GM19467 (cell line): Measurements from ENCODE around the gene TTC1.
"Not testable (repeated sequence)": the region's sequence is repeated elsewhere in the genome, so short reads cannot be mapped to it uniquely, and the experiment has no call there.

Experiments
- ATAC-seq: cut with Tn5 transposase; IDR thresholded peaks from one replicate; pipeline ENCODE4 v1.9.1; 2021; ENCODE audit warnings: mild to moderate bottlenecking, moderate library complexity; ENCODE audit not compliant: unreplicated experiment

The TTC1 gene, protein sequence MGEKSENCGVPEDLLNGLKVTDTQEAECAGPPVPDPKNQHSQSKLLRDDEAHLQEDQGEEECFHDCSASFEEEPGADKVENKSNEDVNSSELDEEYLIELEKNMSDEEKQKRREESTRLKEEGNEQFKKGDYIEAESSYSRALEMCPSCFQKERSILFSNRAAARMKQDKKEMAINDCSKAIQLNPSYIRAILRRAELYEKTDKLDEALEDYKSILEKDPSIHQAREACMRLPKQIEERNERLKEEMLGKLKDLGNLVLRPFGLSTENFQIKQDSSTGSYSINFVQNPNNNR

DNA sequence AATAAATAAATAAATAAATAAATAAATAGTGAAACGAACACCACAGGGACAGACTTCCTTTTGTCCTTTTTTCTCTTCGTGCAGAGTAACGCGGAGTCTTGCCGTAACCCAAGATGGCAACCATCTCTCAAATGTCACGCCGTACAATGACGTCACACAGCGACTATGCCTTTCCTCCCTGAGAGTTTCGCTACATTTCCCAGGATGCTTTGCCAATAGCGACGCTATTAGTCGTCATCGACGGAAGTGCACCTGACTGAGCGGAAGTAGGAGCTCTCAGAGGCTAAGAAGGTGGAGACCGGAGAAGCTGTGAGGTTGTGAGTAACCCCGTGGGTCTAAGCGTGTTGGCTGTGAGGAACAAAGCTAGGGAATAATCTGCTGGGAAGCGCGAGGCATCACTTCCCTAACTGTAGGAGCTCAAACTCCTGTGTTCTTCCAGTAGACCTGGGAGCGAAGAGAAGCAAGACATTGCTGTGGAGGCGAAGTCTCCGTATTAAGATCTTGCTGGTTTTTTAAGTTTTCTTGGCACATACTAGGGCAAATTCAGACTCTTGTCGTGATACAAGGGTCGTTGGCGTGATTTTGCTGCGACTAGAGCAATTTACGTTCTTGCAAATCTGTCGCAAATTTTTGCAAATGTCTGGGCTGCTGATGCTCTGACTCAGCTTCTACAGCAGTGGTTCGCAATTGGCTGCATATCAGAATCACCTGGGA is at the start of gene TTC1:
Gene TTC1, plus strand, starts transcription at position 263 of the 714 bp plus-strand sequence. CDS start 1,390 bp downstream, outside the sequence.
- peak; percentile 100 for ATAC-seq

DNA sequence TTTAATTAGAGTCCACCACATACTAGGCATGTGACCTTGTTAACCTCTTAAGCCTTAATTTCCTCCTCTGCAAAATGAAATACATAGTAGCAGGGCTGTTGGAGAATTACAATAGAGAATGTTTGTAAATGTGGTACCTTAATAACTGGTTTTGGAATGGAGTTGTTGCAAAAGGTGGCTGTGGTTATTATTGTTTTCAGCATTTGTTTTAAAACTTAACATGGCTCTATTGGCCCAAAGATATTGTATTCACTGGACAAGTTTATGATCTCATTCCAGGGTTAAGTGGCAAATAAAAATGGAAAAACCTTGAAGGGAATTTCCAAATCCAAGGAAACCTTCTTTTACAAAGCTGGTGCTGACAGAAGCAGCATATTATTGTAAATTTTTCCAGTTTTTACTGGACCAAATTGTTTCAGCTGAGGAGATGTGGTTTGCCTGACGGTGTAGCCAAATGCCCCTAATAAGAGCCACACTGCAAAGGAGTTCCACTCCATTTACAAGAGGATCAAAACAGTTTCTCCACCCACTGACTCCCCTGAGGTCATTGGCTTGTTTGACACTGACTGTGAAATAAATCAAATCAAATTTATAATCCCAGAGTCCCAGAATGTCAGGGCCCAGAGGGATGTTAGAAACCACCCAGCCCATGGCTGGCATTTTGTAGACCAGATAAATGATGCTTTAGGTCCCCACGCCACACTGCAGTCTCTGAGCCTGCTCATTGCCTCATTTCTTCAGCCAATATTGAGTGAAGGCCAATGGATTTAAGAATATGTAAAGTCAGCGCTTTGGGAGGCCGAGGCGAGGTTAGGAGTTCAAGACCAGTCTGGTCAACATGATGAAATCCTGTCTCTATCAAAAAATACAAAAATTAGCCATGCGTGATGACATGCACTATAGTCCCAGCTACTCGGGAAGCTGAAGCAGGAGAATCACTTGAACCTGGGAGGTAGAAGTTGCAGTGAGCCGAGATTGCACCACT is 47.5 kb upstream of the TTC1 start:
- no peak for ATAC-seq

DNA sequence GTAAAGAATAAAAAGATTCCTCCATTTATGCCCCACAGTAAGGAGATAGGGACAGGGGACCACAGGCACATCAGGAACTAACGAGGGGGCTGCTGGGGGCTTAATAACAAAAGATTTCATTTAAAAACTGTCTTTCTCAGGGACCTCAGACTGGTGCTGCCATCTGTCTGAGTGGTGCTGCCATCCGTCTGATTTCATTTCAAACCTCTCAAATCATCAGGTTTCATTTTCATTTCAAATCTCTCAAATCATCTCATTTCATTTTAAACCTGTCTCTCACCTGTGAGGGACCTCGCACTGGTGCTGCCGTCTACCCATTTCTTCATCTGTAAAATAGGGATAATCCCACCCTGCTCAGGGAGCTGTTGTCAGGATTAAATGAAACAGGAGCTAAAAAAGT is 46.7 kb upstream of the TTC1 start:
- no peak for ATAC-seq

DNA sequence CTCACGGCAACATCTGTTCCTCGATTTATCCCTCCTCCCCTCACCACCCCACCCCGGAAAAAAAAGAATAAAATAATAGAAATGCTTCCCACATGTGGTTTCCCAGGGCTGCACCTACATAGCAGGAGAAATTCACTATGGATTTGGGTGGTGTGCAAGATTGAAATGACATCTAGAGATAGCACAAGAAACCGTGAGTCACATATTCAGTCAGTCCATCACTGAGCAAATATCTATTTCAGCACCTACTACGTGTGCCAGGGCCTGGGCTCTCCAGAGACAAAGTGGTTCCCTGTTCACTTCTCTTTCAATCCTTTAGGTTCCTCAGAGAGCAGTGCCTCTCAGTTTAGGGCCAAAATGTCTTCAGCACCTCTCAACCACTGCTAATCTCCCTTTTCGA is 45.0 kb upstream of the TTC1 start:
- ATAC-seq = no peak

DNA sequence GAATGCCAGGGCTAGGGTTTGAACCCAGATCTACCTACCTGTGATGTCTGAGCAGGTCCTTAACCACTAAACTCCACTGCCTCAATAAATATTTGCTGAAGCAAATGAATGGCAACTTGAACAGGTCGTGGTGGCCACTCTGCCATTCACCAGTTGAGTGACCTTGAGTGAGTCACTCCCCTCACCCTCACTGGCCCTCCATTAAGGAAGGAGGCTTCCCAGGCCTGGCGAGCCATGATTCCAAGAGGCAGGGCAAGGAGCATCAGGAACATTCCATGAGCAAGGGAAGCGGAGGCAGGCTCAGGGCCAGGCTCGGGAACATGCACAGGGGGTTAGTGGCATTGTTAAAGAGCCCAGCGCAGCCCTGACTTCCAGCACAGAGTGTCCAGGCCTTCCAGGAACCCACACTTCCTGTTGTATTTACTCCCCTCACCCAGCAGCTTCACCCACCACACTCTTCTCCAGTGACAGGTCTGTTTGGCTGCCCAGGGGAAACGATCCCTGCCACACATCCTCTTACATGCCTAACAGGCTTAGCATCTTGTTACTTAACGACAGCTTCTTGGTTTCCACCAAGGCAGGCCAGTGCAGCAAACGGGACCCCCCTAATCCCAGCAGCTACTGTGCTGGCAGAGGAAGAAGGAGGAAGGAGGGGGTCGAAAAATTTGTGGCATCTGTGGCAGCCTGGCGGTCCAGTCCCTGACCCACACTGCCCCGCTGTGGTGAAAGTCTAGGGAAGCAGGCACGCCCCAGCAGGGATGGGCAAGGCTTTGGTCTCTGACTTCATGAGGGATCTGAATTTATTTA is 43.7 kb upstream of the TTC1 start:
- no peak for ATAC-seq

DNA sequence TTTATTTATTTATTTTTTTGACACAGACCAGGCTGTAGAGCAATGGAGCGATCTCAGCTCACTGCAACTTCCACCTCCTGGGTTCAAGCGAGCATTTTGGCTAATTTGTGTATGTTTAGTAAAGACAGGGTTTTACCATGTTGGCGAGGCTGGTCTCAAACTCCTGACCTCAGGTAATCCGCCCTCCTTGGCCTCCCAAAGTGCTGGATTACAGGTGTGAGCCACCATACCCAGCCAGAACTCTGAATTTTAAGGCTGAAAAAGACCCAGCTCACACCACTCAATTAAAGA is 43.2 kb upstream of the TTC1 start:
- ATAC-seq = not testable (repeated sequence)

DNA sequence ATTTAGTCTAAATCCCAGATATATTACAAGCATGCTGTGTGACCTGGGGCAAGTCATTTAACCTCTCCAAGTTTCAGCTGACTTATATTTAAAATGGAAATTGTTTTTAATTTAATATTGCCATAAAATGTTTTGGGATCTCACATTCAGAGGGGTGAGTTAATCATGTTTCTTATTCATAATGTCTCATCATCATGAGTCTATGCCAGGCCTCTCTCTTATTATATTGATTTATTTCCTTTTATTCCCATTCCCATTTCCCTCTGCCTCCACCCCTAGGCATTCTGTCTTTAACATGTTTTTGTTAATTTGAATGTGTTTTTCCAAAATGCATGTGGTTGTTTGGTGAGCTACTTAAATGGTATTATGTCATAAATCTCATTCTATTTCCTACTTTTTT is 39.0 kb upstream of the TTC1 start:
- ATAC-seq = no peak

DNA sequence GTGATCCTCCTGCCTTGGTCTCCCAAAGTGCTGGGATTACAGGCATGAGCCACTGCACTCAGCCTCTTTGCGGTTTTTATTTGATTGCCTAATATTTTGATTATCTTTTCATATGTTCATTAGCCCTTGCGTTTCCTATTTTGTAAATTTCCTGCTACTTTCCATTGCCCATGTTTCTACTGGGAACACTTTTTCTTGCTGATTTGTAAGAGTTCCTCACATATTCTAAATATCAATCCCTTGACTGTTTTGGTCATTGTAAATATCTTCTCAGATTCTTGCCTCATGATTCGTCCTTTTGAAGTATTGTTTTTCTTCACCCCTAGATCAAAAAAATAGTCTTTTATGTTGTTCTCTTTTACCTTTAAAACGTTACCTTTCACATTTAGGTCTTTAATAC is 37.9 kb upstream of the TTC1 start:
- ATAC-seq = no peak

DNA sequence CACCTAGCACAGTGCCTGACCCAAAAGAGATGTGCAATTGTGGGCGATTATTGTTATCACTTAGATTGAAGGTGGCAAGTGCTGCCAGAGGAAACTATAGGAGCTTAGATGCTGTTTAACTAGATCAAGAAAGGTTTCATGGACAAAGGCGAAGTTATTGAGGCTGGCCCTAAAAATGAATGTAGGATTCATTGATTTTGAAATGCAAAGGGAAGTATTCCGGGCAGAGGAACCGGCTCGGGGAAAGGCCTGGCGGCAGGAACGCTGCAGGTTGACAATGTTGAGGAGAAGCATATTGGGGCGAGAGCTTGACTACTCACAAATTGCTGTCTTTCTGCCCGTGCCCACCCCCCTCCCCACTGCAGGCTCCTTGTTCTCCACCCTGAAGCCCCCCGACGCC is 37.4 kb upstream of the TTC1 start:
- no peak for ATAC-seq

DNA sequence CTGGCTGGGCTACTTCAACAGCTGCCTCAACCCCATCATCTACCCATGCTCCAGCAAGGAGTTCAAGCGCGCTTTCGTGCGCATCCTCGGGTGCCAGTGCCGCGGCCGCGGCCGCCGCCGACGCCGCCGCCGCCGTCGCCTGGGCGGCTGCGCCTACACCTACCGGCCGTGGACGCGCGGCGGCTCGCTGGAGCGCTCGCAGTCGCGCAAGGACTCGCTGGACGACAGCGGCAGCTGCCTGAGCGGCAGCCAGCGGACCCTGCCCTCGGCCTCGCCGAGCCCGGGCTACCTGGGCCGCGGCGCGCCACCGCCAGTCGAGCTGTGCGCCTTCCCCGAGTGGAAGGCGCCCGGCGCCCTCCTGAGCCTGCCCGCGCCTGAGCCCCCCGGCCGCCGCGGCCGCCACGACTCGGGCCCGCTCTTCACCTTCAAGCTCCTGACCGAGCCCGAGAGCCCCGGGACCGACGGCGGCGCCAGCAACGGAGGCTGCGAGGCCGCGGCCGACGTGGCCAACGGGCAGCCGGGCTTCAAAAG is 36.9 kb upstream of the TTC1 start:
- ATAC-seq = no peak

DNA sequence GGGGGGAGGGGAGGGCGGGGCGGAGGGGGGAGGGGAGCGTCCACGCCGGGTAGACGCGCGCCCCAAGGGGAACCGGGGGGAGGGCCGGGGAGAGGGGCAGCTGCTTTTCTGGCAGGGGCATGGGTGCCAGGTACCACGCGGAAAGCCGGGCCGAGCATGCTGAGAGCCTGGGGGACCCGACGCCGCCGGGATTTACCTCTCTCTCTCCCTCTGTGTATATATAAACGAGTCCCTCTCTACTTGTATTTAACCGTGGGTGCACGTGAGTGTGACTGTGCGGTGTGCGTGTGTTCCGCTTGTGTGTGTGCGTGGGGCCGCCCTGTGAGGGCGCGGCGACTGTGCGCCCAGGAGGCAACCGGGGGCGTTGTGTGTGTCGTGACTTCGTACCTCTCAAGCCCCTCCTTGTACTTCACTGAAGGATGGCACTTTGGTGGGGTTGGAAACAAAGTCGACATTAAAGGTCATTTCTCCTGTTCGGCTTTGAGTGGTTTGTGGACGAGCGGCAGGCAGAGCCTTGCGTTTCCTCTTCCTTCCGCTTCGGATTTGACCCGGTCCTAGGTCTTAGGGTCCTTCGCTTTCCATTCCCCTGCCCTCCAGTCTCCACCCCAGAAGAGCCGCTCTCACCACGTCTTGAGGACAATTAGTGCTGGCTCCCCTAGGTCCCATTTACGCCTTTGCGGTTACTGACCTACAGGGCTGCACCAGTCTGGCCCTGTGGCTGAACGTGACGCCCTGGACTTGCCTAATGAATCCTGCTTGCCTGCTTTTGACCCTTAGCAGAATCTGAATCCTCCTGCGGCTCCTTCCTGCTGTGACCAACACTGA is 36.2 kb upstream of the TTC1 start:
- no peak for ATAC-seq

DNA sequence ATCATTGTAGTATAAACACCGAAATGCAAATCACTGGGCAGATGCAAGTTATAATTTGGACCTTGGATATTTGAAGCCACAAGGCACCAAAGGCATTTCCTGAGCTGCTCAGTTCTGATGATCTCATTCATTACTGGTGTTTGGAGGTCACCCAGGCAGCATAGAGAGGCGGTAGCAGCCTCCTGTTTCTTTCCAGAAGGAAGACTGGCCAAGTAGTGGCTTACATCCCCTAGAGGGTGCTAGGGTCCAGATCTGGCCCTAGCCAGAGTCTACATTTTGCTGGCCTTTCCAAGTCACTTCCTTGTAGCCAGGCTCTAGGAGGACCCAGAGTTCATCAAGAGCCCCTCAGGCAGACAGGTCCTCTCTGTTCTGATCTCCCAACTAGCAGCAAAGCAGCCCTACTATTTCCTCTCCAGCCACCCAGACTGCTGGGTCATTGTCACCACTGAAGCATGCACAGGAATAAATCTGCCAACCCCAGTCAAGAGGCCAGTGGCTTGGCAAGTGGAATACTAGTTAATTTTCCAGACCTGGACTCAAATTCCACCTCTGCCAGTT is 33.4 kb upstream of the TTC1 start:
- ATAC-seq = no peak

DNA sequence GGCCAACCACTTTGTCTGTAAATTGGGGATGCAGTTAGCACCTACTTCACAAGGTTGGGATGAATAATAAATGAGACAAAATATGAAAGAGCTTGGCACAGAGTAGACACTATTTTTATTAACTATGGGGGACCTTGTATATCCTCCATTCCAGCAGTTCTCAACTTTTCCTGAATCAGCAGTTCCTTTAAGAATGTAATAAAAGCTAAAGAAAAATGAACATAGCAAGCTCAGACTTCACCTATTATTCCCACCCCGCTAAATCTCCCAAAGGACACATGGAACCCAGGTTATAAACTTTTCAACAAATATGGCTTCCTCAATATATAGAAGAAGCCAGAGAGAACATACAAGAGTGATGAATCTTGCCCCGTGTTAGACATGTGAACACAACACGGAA is 32.0 kb upstream of the TTC1 start:
- no peak for ATAC-seq

DNA sequence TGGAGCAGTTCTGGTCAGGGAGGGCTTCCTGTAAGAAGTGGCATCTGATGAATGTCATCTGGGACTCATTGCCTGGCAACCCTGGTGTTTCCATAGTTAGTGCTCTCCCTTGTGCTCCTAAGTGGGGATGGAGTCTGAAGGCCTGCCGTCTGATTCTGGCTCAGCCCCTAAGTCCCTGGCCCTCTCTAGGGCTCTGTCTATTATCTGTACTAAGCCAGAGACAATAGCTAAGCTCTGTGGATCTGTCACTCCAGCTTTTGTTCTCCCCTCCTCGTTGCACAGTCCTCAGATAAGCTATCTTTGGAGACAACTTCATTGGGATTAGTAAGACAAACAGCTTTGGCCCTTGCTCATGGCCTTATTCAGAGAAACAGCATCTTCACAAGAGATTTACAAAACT is 30.6 kb upstream of the TTC1 start:
- no peak for ATAC-seq

DNA sequence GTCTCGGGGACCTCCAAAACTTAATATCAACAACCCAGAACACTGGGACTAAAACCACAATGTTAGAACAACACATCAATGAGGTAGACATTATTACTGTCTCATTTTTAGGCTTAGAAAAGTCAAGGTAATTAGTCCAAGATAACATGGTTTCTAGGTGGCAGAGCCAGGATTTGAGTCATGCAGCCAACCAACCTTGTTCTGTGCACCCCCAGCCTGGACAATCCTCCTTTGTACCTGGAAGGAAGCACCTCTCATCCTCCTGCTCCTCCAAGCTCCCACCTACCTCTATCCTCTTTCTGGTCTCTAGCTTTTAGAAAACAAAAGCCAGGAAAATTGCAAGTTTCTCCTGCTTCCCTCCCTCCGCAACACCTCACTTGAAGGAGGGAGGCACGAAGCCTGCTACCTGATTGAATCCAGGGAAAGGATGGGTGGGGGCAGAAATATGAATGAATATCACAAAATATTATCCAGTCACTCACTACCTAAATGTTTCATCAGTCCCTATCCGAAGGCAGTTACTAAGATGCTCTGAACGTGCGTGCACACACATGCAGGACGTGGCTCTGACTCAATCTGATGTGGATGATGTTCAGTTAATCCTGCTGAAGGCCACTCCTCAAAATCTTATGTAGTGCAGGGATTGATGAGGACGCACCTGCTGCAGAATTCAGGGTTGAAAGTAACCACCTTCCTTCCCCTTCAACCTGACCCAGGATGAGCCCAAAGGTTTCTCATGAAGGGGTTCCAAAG is 26.3 kb upstream of the TTC1 start:
- no peak for ATAC-seq

DNA sequence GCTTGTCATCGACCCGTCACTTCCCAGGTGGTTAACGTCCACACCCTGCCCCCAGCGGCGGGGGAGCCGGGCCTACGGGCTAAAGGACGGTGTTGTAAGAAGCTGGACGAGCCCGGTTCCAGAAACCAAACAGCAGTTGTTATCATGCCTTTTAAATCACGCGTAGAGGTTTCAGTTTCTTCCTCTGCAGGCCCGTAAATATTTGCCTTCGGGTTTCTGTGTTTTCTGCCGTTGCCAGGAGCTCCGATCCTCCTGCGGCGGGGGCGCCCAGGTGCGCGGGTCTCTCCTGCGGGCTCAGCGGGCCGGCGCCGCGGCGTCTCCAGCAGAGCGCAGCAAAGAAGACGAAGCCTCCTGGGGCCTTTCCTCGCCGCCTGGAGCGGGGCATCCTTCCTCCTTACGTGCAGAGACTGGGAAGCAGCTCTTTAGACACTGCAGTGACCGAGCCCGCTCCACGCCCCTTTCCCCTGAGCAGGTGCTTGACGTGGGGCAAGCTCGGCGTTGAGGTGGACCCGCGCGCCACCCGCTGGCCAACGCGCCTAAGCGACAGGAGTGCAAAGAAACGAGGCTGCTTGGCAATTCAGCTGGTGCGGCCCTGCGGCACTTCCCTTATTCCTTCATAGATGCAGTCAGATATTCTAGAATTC is 21.8 kb upstream of the TTC1 start:
- ATAC-seq = peak; percentile 94

DNA sequence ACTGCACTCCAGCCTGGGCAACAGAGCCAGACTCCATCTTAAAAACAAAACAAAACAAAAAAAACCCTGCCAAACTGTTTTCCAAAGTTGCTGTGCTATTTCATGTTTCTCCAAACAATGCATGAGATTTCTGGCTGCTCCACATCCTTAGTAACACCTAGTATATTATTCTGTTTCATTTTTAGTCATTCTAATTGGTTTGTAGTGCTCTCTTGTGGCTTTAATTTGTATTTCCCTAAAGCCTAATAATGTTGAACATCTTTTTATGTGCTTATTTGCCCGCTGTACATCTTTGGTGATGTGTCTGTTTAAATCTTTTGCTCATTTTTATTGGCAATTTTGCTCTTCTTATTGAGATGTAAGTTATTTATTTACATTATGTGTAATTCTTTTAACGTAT is 18.4 kb upstream of the TTC1 start:
- ATAC-seq = no peak

DNA sequence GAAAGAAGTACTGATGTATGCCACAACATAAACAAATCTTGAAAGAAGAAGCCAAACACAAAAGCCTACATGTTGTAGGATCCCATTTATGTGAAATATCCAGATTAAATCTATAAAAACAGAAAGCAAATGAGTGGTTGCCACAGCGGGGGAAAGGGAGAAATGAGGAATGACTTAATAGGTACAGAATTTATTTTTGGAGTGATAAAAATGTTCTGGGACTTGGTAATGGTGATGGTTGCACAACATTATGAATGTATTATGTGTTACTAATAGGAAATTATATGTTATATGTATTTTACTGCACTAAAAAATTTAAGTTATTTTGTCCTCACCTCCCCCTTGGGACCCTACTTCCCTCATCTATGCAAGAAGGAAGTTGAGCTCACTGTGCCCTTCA is 16.4 kb upstream of the TTC1 start:
- no peak for ATAC-seq
